MM.1S (cell line): ENCODE measurements around the gene SETD2.

Experiments
- DNase-seq: peaks from one replicate; pipeline ENCODE4 v3.0.0-alpha.2; 2015
- H2AFZ ChIP-seq: fragments of 300-600 bp; sonication (generic); 2 replicates; pipeline ENCODE4 v1.6.0; 2016; ENCODE audit warnings: antibody characterized with exemption, low read length
- H3F3A ChIP-seq: fragments of 300-600 bp; sonication (generic); 2 replicates; pipeline ENCODE4 v1.6.1; 2016; ENCODE audit warnings: mild to moderate bottlenecking, antibody characterized with exemption, low read length, moderate library complexity, mixed read lengths; ENCODE audit not compliant: insufficient read depth
- H3K27ac ChIP-seq: fragments of 300-600 bp; sonication (generic); 2 replicates; pipeline ENCODE4 v1.5.1; 2016; ENCODE audit warnings: mild to moderate bottlenecking, low read length
- H3K27me3 ChIP-seq: fragments of 300-600 bp; sonication (generic); replicated peaks from 2 replicates; pipeline ENCODE4 v1.6.0; 2016; ENCODE audit warnings: low read length; ENCODE audit not compliant: insufficient read depth
- H3K36me3 ChIP-seq: fragments of 300-600 bp; sonication (generic); replicated peaks from 2 replicates; pipeline ENCODE4 v1.6.1; 2016; ENCODE audit warnings: mild to moderate bottlenecking, low read length, mixed read lengths; ENCODE audit not compliant: insufficient read depth
- H3K4me1 ChIP-seq: fragments of 300-600 bp; sonication (generic); 2 replicates; pipeline ENCODE4 v1.6.1; 2016; ENCODE audit warnings: low read length, mixed read lengths
- H3K4me2 ChIP-seq: fragments of 300-600 bp; sonication (generic); 2 replicates; pipeline ENCODE4 v1.6.0; 2016; ENCODE audit warnings: low read depth, low read length
- H3K4me3 ChIP-seq: fragments of 300-600 bp; sonication (generic); 2 replicates; pipeline ENCODE4 v1.5.1; 2016; ENCODE audit warnings: low read length, mixed read lengths
- H3K79me2 ChIP-seq: fragments of 300-600 bp; sonication (generic); 2 replicates; pipeline ENCODE4 v1.6.1; 2016; ENCODE audit warnings: mixed run types, low read length, mixed read lengths
- H3K9ac ChIP-seq: fragments of 300-600 bp; sonication (generic); 2 replicates; pipeline ENCODE4 v1.6.1; 2016; ENCODE audit warnings: low read length, mixed read lengths
- H3K9me2 ChIP-seq: fragments of 300-600 bp; sonication (generic); replicated peaks from 2 replicates; pipeline ENCODE4 v1.6.1; 2016; ENCODE audit warnings: mild to moderate bottlenecking, low read length, mixed read lengths; ENCODE audit not compliant: insufficient read depth
- H3K9me3 ChIP-seq: fragments of 300-600 bp; sonication (generic); replicated peaks from 2 replicates; pipeline ENCODE4 v1.6.1; 2016; ENCODE audit warnings: mild to moderate bottlenecking, low read length, mixed read lengths; ENCODE audit not compliant: insufficient read depth
- H4K20me1 ChIP-seq: fragments of 300-600 bp; sonication (generic); 2 replicates; pipeline ENCODE4 v1.6.1; 2016; ENCODE audit warnings: mild to moderate bottlenecking, low read length, moderate library complexity, mixed read lengths; ENCODE audit not compliant: insufficient read depth
- CTCF ChIP-seq: fragments of 300-600 bp; sonication (generic); IDR thresholded peaks from 2 replicates; pipeline ENCODE4 v1.5.1; 2016; ENCODE audit warnings: antibody characterized with exemption, low read length, mixed read lengths
- EZH2 ChIP-seq: fragments of 300-600 bp; sonication (generic); optimal IDR thresholded peaks from 2 replicates; pipeline ENCODE3; 2017; ENCODE audit warnings: low read depth, mild to moderate bottlenecking, antibody characterized with exemption, low read length, mixed read lengths
- EZH2phosphoT487 ChIP-seq: fragments of 300-600 bp; sonication (generic); IDR thresholded peaks from 2 replicates; pipeline ENCODE4 v1.6.1; 2018; ENCODE audit warnings: antibody characterized with exemption, low read length

SETD2 gene

DNA sequence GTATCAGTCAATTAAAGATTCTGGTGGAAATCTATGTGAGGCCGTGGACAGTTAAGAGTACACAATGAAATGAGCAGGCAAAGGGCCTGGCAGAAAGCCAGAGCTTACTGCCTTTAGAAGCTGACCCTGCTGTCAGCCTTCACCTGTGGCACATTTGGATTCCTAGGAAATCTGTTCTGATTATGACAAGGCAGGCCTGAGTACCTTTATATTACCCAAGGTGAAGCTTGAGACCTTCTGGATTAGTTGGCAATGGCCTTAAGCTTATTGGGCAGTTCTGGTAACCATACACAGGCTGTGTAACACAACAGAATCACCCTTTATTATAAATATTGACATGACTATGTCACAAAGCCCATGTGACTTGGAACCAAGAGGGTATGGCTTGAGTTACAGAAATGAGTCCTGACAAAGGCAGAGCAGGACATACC, 141.3 kb downstream of the SETD2 start:
- no peak overlapping the region for H3K27ac ChIP-seq
- no peaks in the 10 kb centered on the region for H3F3A ChIP-seq
- no peaks in the 10 kb centered on the region for H4K20me1 ChIP-seq
- no peaks in the 10 kb centered on the region for H3K27me3 ChIP-seq
- H2AFZ ChIP-seq = no peak overlapping the region
- H3K4me3 ChIP-seq = no peak overlapping the region
- H3K36me3 ChIP-seq = no peaks in the 10 kb centered on the region; the same call in 1 of the 2 replicates
- H3K9me2 ChIP-seq = no peaks in the 10 kb centered on the region
- no peak overlapping the region for H3K4me2 ChIP-seq
- no peak for DNase-seq
- H3K79me2 ChIP-seq = peaks cover 26% of the 10 kb centered on the region
- no peaks in the 10 kb centered on the region for H3K4me1 ChIP-seq
- no peak overlapping the region for H3K9ac ChIP-seq
- TF ChIP-seq EZH2phosphoT487 (no peak), CTCF (no peak), EZH2 (no peak)
- H3K9me3 ChIP-seq = no peaks in the 10 kb centered on the region

DNA sequence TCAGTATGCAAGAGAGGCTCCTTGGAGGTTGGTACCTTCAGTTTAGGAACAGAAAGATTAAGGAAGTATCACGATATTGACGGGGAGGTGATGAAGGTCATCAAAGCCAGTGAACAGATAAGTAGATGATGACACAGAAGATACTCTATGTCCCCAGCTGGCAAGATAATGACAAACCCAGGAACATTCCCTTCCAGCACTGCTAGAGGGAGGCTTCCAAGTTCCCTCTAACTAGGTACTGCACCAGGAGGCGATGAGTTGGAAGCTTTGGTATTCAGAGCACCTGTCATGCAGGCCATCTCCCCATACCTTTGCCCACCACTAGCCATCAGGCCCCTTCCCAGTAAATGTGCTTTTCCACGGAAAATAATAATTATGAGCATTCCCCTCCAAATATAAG, 143.6 kb downstream of the SETD2 start:
- no peaks in the 10 kb centered on the region for H3K9me2 ChIP-seq
- TF ChIP-seq CTCF (no peak), EZH2phosphoT487 (no peak), EZH2 (no peak)
- no peaks in the 10 kb centered on the region for H3K27me3 ChIP-seq
- H3K4me3 ChIP-seq = no peak overlapping the region
- H3K27ac ChIP-seq = no peak overlapping the region
- H3K4me1 ChIP-seq = no peaks in the 10 kb centered on the region
- H4K20me1 ChIP-seq = no peaks in the 10 kb centered on the region
- no peak overlapping the region for H3K4me2 ChIP-seq
- H3K9ac ChIP-seq = no peak overlapping the region
- H3F3A ChIP-seq = no peaks in the 10 kb centered on the region
- no peak for DNase-seq
- H3K79me2 ChIP-seq = peaks cover 24% of the 10 kb centered on the region
- no peaks in the 10 kb centered on the region for H3K9me3 ChIP-seq
- no peaks in the 10 kb centered on the region; the same call in 1 of the 2 replicates for H3K36me3 ChIP-seq
- no peak overlapping the region for H2AFZ ChIP-seq

DNA sequence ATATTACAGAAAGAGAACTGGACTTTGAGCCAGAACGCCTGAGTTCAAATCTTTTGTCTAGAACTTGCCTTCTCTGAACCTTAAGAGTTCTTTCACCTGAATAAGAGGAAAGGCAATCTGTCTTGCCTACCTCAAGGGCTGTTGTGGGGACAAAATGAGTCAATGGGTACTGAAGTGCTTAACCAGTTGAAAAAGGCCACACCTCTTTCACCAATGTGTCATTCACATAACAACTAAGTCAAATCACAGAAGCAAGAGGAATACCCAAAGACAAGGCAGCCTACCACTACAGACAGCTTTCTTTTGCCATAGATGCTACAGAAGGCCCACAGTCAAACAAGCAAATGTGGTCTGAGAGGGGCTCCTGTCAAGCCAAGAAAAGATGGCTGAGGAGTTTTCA, 144.7 kb downstream of the SETD2 start:
- TF ChIP-seq EZH2phosphoT487 (no peak), CTCF (no peak), EZH2 (no peak)
- H3K4me3 ChIP-seq = no peak overlapping the region
- no peaks in the 10 kb centered on the region for H3K9me3 ChIP-seq
- H3K4me1 ChIP-seq = no peaks in the 10 kb centered on the region
- H3F3A ChIP-seq = no peaks in the 10 kb centered on the region
- H3K4me2 ChIP-seq = no peak overlapping the region
- H4K20me1 ChIP-seq = no peaks in the 10 kb centered on the region
- no peak for DNase-seq
- H3K36me3 ChIP-seq = no peaks in the 10 kb centered on the region; the same call in 1 of the 2 replicates
- H3K27me3 ChIP-seq = no peaks in the 10 kb centered on the region
- no peak overlapping the region for H3K9ac ChIP-seq
- peaks cover 15% of the 10 kb centered on the region for H3K79me2 ChIP-seq
- no peak overlapping the region for H3K27ac ChIP-seq
- H2AFZ ChIP-seq = no peak overlapping the region
- H3K9me2 ChIP-seq = no peaks in the 10 kb centered on the region
